ENCODE measurements around the gene TNRC18.

Gene TNRC18

GRCh38 chr7:5435291-5436002 lies 11.8 kb upstream of the TNRC18 start:
- DNase-seq = no peak
- in situ Hi-C loops (cut with HindIII; ENCODE audit: low pct_ligation_motif_present, low sequenced_read_pairs) = no loop called here
- TF ChIP-seq CTCF (IDR thresholded peaks at IDR 0.05; ENCODE audit: low read depth, low read length, missing control alignments) = no peak
- no peak overlapping the region for H3K4me3 ChIP-seq (ENCODE audit: low read depth, low read length)
- no peaks in the 10 kb centered on the region for H3K36me3 ChIP-seq (replicated peaks)
- H3K27ac ChIP-seq = no peak overlapping the region
- H3K27me3 ChIP-seq (replicated peaks) = no peaks in the 10 kb centered on the region

- Histone ChIP-seq H3K27me3 (replicated peaks) (no peaks in the 10 kb centered on the region), H3K27ac (no peak overlapping the region), H3K36me3 (replicated peaks) (no peaks in the 10 kb centered on the region), H3K4me3 (ENCODE audit: low read depth, low read length) (no peak overlapping the region)
- no peak for TF ChIP-seq CTCF (IDR thresholded peaks at IDR 0.05; ENCODE audit: low read depth, low read length, missing control alignments)
- no peak for DNase-seq
- in situ Hi-C loops (cut with HindIII; ENCODE audit: low pct_ligation_motif_present, low sequenced_read_pairs) = no loop called here
Measured at GRCh38 chr7:5433181-5433580, 9.5 kb upstream of the TNRC18 start.

DNA sequence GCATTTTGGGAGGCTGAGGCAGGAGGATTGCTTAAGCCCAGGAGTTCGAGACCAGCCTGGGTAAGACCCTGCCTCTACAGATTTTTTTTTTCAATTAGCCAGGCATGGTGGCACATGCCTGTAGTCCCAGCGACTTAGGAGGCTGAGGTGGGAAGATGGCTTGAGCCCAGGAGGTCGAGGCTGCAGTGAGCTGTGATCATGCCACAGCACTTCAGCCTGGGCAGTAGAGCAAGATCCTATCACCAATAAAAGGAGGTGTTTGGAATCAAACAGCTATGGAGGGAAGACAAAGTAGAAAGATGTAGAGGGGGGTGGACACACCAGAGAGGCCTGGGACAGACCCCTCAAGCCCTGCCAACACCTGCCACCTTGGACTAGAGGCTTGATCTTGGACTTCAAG lies 9.1 kb upstream of the TNRC18 start:
- no peak for TF ChIP-seq CTCF (IDR thresholded peaks at IDR 0.05; ENCODE audit: low read depth, low read length, missing control alignments)
- in situ Hi-C loops (cut with HindIII; ENCODE audit: low pct_ligation_motif_present, low sequenced_read_pairs) = no loop called here
- H3K36me3 ChIP-seq (replicated peaks) = no peaks in the 10 kb centered on the region
- no peak overlapping the region for H3K4me3 ChIP-seq (ENCODE audit: low read depth, low read length)
- no peak overlapping the region for H3K27ac ChIP-seq
- DNase-seq = no peak
- no peaks in the 10 kb centered on the region for H3K27me3 ChIP-seq (replicated peaks)

GRCh38 chr7:5431560-5432015 lies 8.0 kb upstream of the TNRC18 start:
- Histone ChIP-seq H3K36me3 (replicated peaks) (no peaks in the 10 kb centered on the region), H3K4me3 (ENCODE audit: low read depth, low read length) (no peak overlapping the region), H3K27me3 (replicated peaks) (no peaks in the 10 kb centered on the region), H3K27ac (no peak overlapping the region)
- in situ Hi-C loops (cut with HindIII; ENCODE audit: low pct_ligation_motif_present, low sequenced_read_pairs) = no loop called here
- no peak for TF ChIP-seq CTCF (IDR thresholded peaks at IDR 0.05; ENCODE audit: low read depth, low read length, missing control alignments)
- DNase-seq = no peak

- no peak overlapping the region for H3K4me3 ChIP-seq (ENCODE audit: low read depth, low read length)
- no peak for DNase-seq
- in situ Hi-C loops (cut with HindIII; ENCODE audit: low pct_ligation_motif_present, low sequenced_read_pairs) = no loop called here
- no peak for TF ChIP-seq CTCF (IDR thresholded peaks at IDR 0.05; ENCODE audit: low read depth, low read length, missing control alignments)
- no peaks in the 10 kb centered on the region for H3K27me3 ChIP-seq (replicated peaks)
- H3K36me3 ChIP-seq (replicated peaks) = no peaks in the 10 kb centered on the region
- H3K27ac ChIP-seq = no peak overlapping the region
Measured at GRCh38 chr7:5430612-5430947, 6.9 kb upstream of the TNRC18 start.

Data from brain microvascular endothelial cell (primary cell).